Choroid plexus epithelial cell (primary cell): Measurements from ENCODE around the gene DPP3.

Experiments used
- DNase-seq: peaks from one replicate; pipeline ENCODE4 v3.0.0-alpha.2; 2010; ENCODE audit warnings: low read depth
- H3K4me3 ChIP-seq: 2 replicates; pipeline ENCODE4 v1.5.1; 2011; ENCODE audit warnings: low read depth, mild to moderate bottlenecking, control low read depth, low read length, moderate library complexity
- CTCF ChIP-seq: conservative IDR thresholded peaks from 2 replicates; pipeline ENCODE4 v1.5.1; 2011; ENCODE audit warnings: low read depth, mild to moderate bottlenecking, control low read depth, inconsistent platforms, low read length, moderate library complexity

Gene DPP3

GRCh38 chr11:66471142-66471541 is 9.1 kb upstream of the DPP3 start:
- DNase-seq = no peak
- TF ChIP-seq CTCF = no peak
- no peak overlapping the region for H3K4me3 ChIP-seq

- H3K4me3 ChIP-seq = no peak overlapping the region
- TF ChIP-seq CTCF = no peak
- DNase-seq = no peak
These were observed 8.2 kb upstream of the DPP3 start for GRCh38 chr11:66472054-66472453.

- no peak for DNase-seq
- H3K4me3 ChIP-seq = no peak overlapping the region
These were observed 7.1 kb upstream of the DPP3 start for GRCh38 chr11:66473167-66473566.

GRCh38 chr11:66473608-66474515 is 6.4 kb upstream of the DPP3 start:
- no peak for DNase-seq
- TF ChIP-seq CTCF = no peak

More at GRCh38 chr11:66473167-66473566, 7.1 kb upstream of the DPP3 start:
- no peak for TF ChIP-seq CTCF

GRCh38 chr11:66475349-66476172 is 4.7 kb upstream of the DPP3 start:
- DNase-seq = no peak
- H3K4me3 ChIP-seq = no peak overlapping the region
- no peak for TF ChIP-seq CTCF

More at GRCh38 chr11:66473608-66474515, 6.4 kb upstream of the DPP3 start:
- H3K4me3 ChIP-seq = no peak overlapping the region

- H3K4me3 ChIP-seq = no peak overlapping the region
- TF ChIP-seq CTCF = peak; percentile 5
- no peak for DNase-seq
These were observed 3.9 kb upstream of the DPP3 start for GRCh38 chr11:66476173-66476840.
